ENCODE measurements around the gene SUCLG1.

The SUCLG1 gene

GRCh38 chr2:84388921-84389490, 70.1 kb downstream of the SUCLG1 start:
- no peak for DNase-seq
- Histone ChIP-seq H3K9ac (ENCODE audit: low read length) (no peak overlapping the region), H3K9me3 (ENCODE audit: insufficient read depth, low read depth, low read length) (peaks cover 4% of the 10 kb centered on the region), H2BK5ac (ENCODE audit: low read depth, low read length, poor library complexity) (no peak overlapping the region), H3K79me2 (ENCODE audit: control insufficient read depth, insufficient read depth, low read length, poor library complexity) (no peaks in the 10 kb centered on the region), H3K4me2 (ENCODE audit: low read length) (no peak overlapping the region), H3K79me1 (ENCODE audit: low read length) (no peaks in the 10 kb centered on the region), H3K4me3 (ENCODE audit: low read depth, low read length) (no peak overlapping the region), H3K4me1 (ENCODE audit: control insufficient read depth in 1 of 2, insufficient read depth in 2 of 2, low read length in 2 of 2) (no peaks in the 10 kb centered on the region), H2BK120ac (ENCODE audit: insufficient read depth, low read length, poor library complexity) (no peak overlapping the region), H4K8ac (ENCODE audit: low read depth, low read length) (no peak overlapping the region), H4K91ac (ENCODE audit: low read depth, low read length) (no peak overlapping the region), H3K27ac (ENCODE audit: low read depth, low read length) (no peak overlapping the region), H4K12ac (ENCODE audit: low read depth, low read length) (no peak overlapping the region), H3K4ac (ENCODE audit: low read depth, low read length) (no peak overlapping the region), H3K27me3 (ENCODE audit: insufficient read depth, low read length) (no peaks in the 10 kb centered on the region), H3K14ac (ENCODE audit: low read length) (no peak overlapping the region), H3K23ac (ENCODE audit: low read length) (no peak overlapping the region), H2AFZ (ENCODE audit: insufficient read depth, low read length, poor library complexity) (no peak overlapping the region), H3K36me3 (ENCODE audit: control insufficient read depth in 1 of 2, insufficient read depth in 2 of 2, low read length in 2 of 2) (no peaks in the 10 kb centered on the region), H3K18ac (ENCODE audit: low read length) (no peak overlapping the region), H2AK5ac (ENCODE audit: low read length) (no peak overlapping the region), H2BK12ac (ENCODE audit: low read length) (no peak overlapping the region)
- no CpG with 5 or more reads among the region's 9 CpGs for WGBS (ENCODE audit: extremely low coverage, insufficient coverage, insufficient read length)

GRCh38 chr2:84388133-84388532, 70.9 kb downstream of the SUCLG1 start:
- no CpG with 5 or more reads among the region's 1 CpG for WGBS (ENCODE audit: extremely low coverage, insufficient coverage, insufficient read length)
- H2BK12ac ChIP-seq (ENCODE audit: low read length) = no peak overlapping the region
- H3K79me2 ChIP-seq (ENCODE audit: control insufficient read depth, insufficient read depth, low read length, poor library complexity) = no peaks in the 10 kb centered on the region
- no peak overlapping the region for H3K9ac ChIP-seq (ENCODE audit: low read length)
- H3K14ac ChIP-seq (ENCODE audit: low read length) = no peak overlapping the region
- H3K18ac ChIP-seq (ENCODE audit: low read length) = no peak overlapping the region
- H2BK120ac ChIP-seq (ENCODE audit: insufficient read depth, low read length, poor library complexity) = no peak overlapping the region
- no peaks in the 10 kb centered on the region for H3K4me1 ChIP-seq (ENCODE audit: control insufficient read depth in 1 of 2, insufficient read depth in 2 of 2, low read length in 2 of 2)
- H3K79me1 ChIP-seq (ENCODE audit: low read length) = no peaks in the 10 kb centered on the region
- no peak overlapping the region for H3K23ac ChIP-seq (ENCODE audit: low read length)
- H4K12ac ChIP-seq (ENCODE audit: low read depth, low read length) = no peak overlapping the region
- H4K91ac ChIP-seq (ENCODE audit: low read depth, low read length) = no peak overlapping the region
- no peak overlapping the region for H2BK5ac ChIP-seq (ENCODE audit: low read depth, low read length, poor library complexity)
- no peak overlapping the region for H3K4me3 ChIP-seq (ENCODE audit: low read depth, low read length)
- peaks cover 4% of the 10 kb centered on the region for H3K9me3 ChIP-seq (ENCODE audit: insufficient read depth, low read depth, low read length)
- no peak overlapping the region for H4K8ac ChIP-seq (ENCODE audit: low read depth, low read length)
- no peak overlapping the region for H3K27ac ChIP-seq (ENCODE audit: low read depth, low read length)
- H3K4me2 ChIP-seq (ENCODE audit: low read length) = no peak overlapping the region
- no peak overlapping the region for H3K4ac ChIP-seq (ENCODE audit: low read depth, low read length)
- H2AK5ac ChIP-seq (ENCODE audit: low read length) = no peak overlapping the region
- no peaks in the 10 kb centered on the region for H3K36me3 ChIP-seq (ENCODE audit: control insufficient read depth in 1 of 2, insufficient read depth in 2 of 2, low read length in 2 of 2)
- H2AFZ ChIP-seq (ENCODE audit: insufficient read depth, low read length, poor library complexity) = no peak overlapping the region
- no peaks in the 10 kb centered on the region for H3K27me3 ChIP-seq (ENCODE audit: insufficient read depth, low read length)
- DNase-seq = peak in 1 of 2 donors; percentile 12

DNA sequence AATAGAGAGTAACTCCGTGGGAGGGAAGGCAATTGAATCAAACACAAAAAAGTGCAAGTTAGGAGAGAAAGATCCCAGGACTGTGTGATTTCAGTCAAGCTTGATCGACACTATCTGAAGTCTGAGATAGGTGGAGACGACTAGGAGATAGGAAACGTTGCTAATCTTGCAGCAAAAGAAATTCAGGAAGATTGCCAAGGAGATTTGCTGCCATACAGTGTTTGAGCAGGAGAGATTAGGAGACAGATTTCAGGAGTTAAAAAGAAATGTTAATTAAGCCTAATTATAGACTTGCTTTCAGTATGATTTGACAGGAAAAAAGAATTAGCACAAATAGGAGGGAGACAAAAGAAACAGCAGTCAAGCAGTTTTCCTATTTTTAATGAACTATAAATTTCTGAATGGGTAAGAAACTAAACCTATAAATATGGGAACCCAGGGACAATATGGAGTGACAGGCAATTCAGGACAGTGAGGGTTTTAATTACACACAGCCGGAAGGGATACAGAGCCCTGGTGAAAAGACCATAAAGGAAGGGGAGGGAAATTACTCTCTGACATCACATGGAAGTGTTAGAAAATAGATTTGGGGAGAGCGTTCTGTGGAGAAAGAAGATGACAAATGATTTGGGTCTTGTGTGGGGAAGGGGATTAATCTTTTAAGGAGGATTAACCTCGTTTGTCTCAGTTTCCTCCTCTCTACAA, 72.6 kb downstream of the SUCLG1 start:
- no peak overlapping the region for H3K9ac ChIP-seq (ENCODE audit: low read length)
- no peaks in the 10 kb centered on the region for H3K36me3 ChIP-seq (ENCODE audit: control insufficient read depth in 1 of 2, insufficient read depth in 2 of 2, low read length in 2 of 2)
- H3K14ac ChIP-seq (ENCODE audit: low read length) = no peak overlapping the region
- no peak overlapping the region for H3K23ac ChIP-seq (ENCODE audit: low read length)
- DNase-seq = no peak
- no peaks in the 10 kb centered on the region for H3K27me3 ChIP-seq (ENCODE audit: insufficient read depth, low read length)
- H3K18ac ChIP-seq (ENCODE audit: low read length) = no peak overlapping the region
- H2AFZ ChIP-seq (ENCODE audit: insufficient read depth, low read length, poor library complexity) = no peak overlapping the region
- H3K79me1 ChIP-seq (ENCODE audit: low read length) = no peaks in the 10 kb centered on the region
- H4K91ac ChIP-seq (ENCODE audit: low read depth, low read length) = no peak overlapping the region
- no peak overlapping the region for H3K4me3 ChIP-seq (ENCODE audit: low read depth, low read length)
- H3K27ac ChIP-seq (ENCODE audit: low read depth, low read length) = no peak overlapping the region
- H2AK5ac ChIP-seq (ENCODE audit: low read length) = no peak overlapping the region
- no peaks in the 10 kb centered on the region for H3K79me2 ChIP-seq (ENCODE audit: control insufficient read depth, insufficient read depth, low read length, poor library complexity)
- H4K12ac ChIP-seq (ENCODE audit: low read depth, low read length) = no peak overlapping the region
- H3K4me2 ChIP-seq (ENCODE audit: low read length) = no peak overlapping the region
- WGBS (ENCODE audit: extremely low coverage, insufficient coverage, insufficient read length) = 100% methylated on average over 1 of the region's 7 CpGs
- no peak overlapping the region for H2BK12ac ChIP-seq (ENCODE audit: low read length)
- H2BK5ac ChIP-seq (ENCODE audit: low read depth, low read length, poor library complexity) = no peak overlapping the region
- no peaks in the 10 kb centered on the region for H3K4me1 ChIP-seq (ENCODE audit: control insufficient read depth in 1 of 2, insufficient read depth in 2 of 2, low read length in 2 of 2)
- no peak overlapping the region for H4K8ac ChIP-seq (ENCODE audit: low read depth, low read length)
- H3K9me3 ChIP-seq (ENCODE audit: insufficient read depth, low read depth, low read length) = peaks cover 4% of the 10 kb centered on the region
- no peak overlapping the region for H2BK120ac ChIP-seq (ENCODE audit: insufficient read depth, low read length, poor library complexity)
- H3K4ac ChIP-seq (ENCODE audit: low read depth, low read length) = no peak overlapping the region

DNA sequence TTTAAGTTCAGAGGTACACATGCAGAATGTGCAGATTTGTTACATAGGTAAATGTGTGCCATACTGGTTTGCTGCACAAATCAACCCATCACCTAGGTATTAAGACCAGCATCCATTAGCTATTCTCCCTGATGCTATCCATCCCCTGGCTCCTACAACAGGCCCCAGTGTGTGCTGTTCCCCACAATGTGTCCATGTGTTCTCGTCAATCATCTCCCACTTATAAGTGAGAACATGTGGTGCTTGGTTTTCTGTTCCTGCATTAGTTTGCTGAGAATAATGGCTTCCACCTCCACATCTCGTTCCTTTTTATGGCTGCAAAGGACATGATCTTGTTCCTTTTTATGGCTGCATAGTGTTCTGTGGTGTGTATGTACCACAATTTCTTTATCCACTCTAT, 75.8 kb downstream of the SUCLG1 start:
- no peaks in the 10 kb centered on the region for H3K79me2 ChIP-seq (ENCODE audit: control insufficient read depth, insufficient read depth, low read length, poor library complexity)
- H3K36me3 ChIP-seq (ENCODE audit: control insufficient read depth in 1 of 2, insufficient read depth in 2 of 2, low read length in 2 of 2) = no peaks in the 10 kb centered on the region
- no peak overlapping the region for H2BK5ac ChIP-seq (ENCODE audit: low read depth, low read length, poor library complexity)
- no peak overlapping the region for H2AFZ ChIP-seq (ENCODE audit: insufficient read depth, low read length, poor library complexity)
- H3K4me3 ChIP-seq (ENCODE audit: low read depth, low read length) = no peak overlapping the region
- H3K9ac ChIP-seq (ENCODE audit: low read length) = no peak overlapping the region
- no peaks in the 10 kb centered on the region for H3K27me3 ChIP-seq (ENCODE audit: insufficient read depth, low read length)
- no peak overlapping the region for H2BK120ac ChIP-seq (ENCODE audit: insufficient read depth, low read length, poor library complexity)
- H2BK12ac ChIP-seq (ENCODE audit: low read length) = no peak overlapping the region
- H3K14ac ChIP-seq (ENCODE audit: low read length) = no peak overlapping the region
- H2AK5ac ChIP-seq (ENCODE audit: low read length) = no peak overlapping the region
- no peak overlapping the region for H3K27ac ChIP-seq (ENCODE audit: low read depth, low read length)
- H4K12ac ChIP-seq (ENCODE audit: low read depth, low read length) = no peak overlapping the region
- H3K4me2 ChIP-seq (ENCODE audit: low read length) = no peak overlapping the region
- H3K4me1 ChIP-seq (ENCODE audit: control insufficient read depth in 1 of 2, insufficient read depth in 2 of 2, low read length in 2 of 2) = no peaks in the 10 kb centered on the region
- no CpG with 5 or more reads among the region's 2 CpGs for WGBS (ENCODE audit: extremely low coverage, insufficient coverage, insufficient read length)
- no peak overlapping the region for H4K8ac ChIP-seq (ENCODE audit: low read depth, low read length)
- no peaks in the 10 kb centered on the region for H3K79me1 ChIP-seq (ENCODE audit: low read length)
- H3K18ac ChIP-seq (ENCODE audit: low read length) = no peak overlapping the region
- H3K9me3 ChIP-seq (ENCODE audit: insufficient read depth, low read depth, low read length) = no peaks in the 10 kb centered on the region
- no peak for DNase-seq
- H4K91ac ChIP-seq (ENCODE audit: low read depth, low read length) = no peak overlapping the region
- H3K4ac ChIP-seq (ENCODE audit: low read depth, low read length) = no peak overlapping the region
- no peak overlapping the region for H3K23ac ChIP-seq (ENCODE audit: low read length)
